Activated naive CD8-positive, alpha-beta T cell treated with anti-CD3 and anti-CD28 coated beads for 36 hours (primary cell): ENCODE results near the gene IQGAP2. TPM values are rescaled to one million over a fixed set of nuclear protein-coding genes. Genes with fewer than 3 reads are reported as not detected.

ENCODE experiments used
- DNase-seq: peaks from one replicate; pipeline ENCODE4 v3.0.0; 2021
- H3K27ac Mint-ChIP-seq: one replicate; pipeline ENCODE4 v1.8.0; 2022; ENCODE audit warnings: mild to moderate bottlenecking, moderate library complexity, mixed read lengths
- H3K27me3 Mint-ChIP-seq: one replicate; pipeline ENCODE4 v1.8.0; 2022; ENCODE audit warnings: mild to moderate bottlenecking, mixed read lengths
- H3K36me3 Mint-ChIP-seq: one replicate; pipeline ENCODE4 v1.8.0; 2021; ENCODE audit warnings: mild to moderate bottlenecking, mixed read lengths
- H3K4me1 Mint-ChIP-seq: one replicate; pipeline ENCODE4 v1.8.0; 2021; ENCODE audit warnings: mixed read lengths
- H3K4me3 Mint-ChIP-seq: one replicate; pipeline ENCODE4 v1.8.0; 2022; ENCODE audit warnings: mild to moderate bottlenecking, moderate library complexity, mixed read lengths
- H3K9me3 Mint-ChIP-seq: one replicate; pipeline ENCODE4 v1.8.0; 2022; ENCODE audit warnings: mixed read lengths
- total RNA-seq, 2 experiments: library from RNA; stranded (reverse); gene quantifications; one replicate each; pipeline ENCODE4 v1.2.3, GENCODE V29; 2021

The IQGAP2 gene
- total RNA-seq, 2 experiments from 2014 or later, result 30.3 to 30.6 TPM

- DNase-seq, result no peak
- no peaks in the 10 kb centered on the region for H3K9me3 Mint-ChIP-seq
- H3K4me3 Mint-ChIP-seq, result no peak overlapping the region
- H3K27ac Mint-ChIP-seq, result no peak overlapping the region
- H3K4me1 Mint-ChIP-seq, result no peaks in the 10 kb centered on the region
- no peaks in the 10 kb centered on the region for H3K36me3 Mint-ChIP-seq
- H3K27me3 Mint-ChIP-seq, result peaks cover 10% of the 10 kb centered on the region
Measured at GRCh38 chr5:76746677-76747076, 343.6 kb downstream of the IQGAP2 start.

- no peaks in the 10 kb centered on the region for H3K4me1 Mint-ChIP-seq
- no peak overlapping the region for H3K4me3 Mint-ChIP-seq
- no peak for DNase-seq
- no peak overlapping the region for H3K27ac Mint-ChIP-seq
- no peaks in the 10 kb centered on the region for H3K36me3 Mint-ChIP-seq
- H3K27me3 Mint-ChIP-seq, result peaks cover 10% of the 10 kb centered on the region
- H3K9me3 Mint-ChIP-seq, result no peaks in the 10 kb centered on the region
Measured at GRCh38 chr5:76747706-76748105, 344.6 kb downstream of the IQGAP2 start.

- no peak overlapping the region for H3K27ac Mint-ChIP-seq
Measured at GRCh38 chr5:76751291-76751690, 348.2 kb downstream of the IQGAP2 start.

GRCh38 chr5:76754668-76755078, 351.6 kb downstream of the IQGAP2 start:
- Mint-ChIP-seq H3K27ac (no peak overlapping the region), H3K36me3 (no peaks in the 10 kb centered on the region), H3K27me3 (no peaks in the 10 kb centered on the region), H3K4me3 (no peak overlapping the region), H3K4me1 (no peaks in the 10 kb centered on the region), H3K9me3 (no peaks in the 10 kb centered on the region)
- no peak for DNase-seq

More at GRCh38 chr5:76751291-76751690, 348.2 kb downstream of the IQGAP2 start:
- no peaks in the 10 kb centered on the region for H3K9me3 Mint-ChIP-seq
- peaks cover 10% of the 10 kb centered on the region for H3K27me3 Mint-ChIP-seq
- no peaks in the 10 kb centered on the region for H3K4me1 Mint-ChIP-seq
- no peak overlapping the region for H3K4me3 Mint-ChIP-seq
- H3K36me3 Mint-ChIP-seq, result no peaks in the 10 kb centered on the region
- no peak for DNase-seq

GRCh38 chr5:76755779-76756637, 352.9 kb downstream of the IQGAP2 start:
- no peaks in the 10 kb centered on the region for H3K27me3 Mint-ChIP-seq
- no peaks in the 10 kb centered on the region for H3K4me1 Mint-ChIP-seq
- H3K27ac Mint-ChIP-seq, result no peak overlapping the region
- no peaks in the 10 kb centered on the region for H3K36me3 Mint-ChIP-seq
- no peaks in the 10 kb centered on the region for H3K9me3 Mint-ChIP-seq
- H3K4me3 Mint-ChIP-seq, result no peak overlapping the region
- no peak for DNase-seq

- no peak for DNase-seq
- no peak overlapping the region for H3K4me3 Mint-ChIP-seq
- H3K27ac Mint-ChIP-seq, result no peak overlapping the region
- no peaks in the 10 kb centered on the region for H3K4me1 Mint-ChIP-seq
- H3K36me3 Mint-ChIP-seq, result no peaks in the 10 kb centered on the region
- H3K27me3 Mint-ChIP-seq, result no peaks in the 10 kb centered on the region
- no peaks in the 10 kb centered on the region for H3K9me3 Mint-ChIP-seq
Measured at GRCh38 chr5:76757049-76757448, 354.0 kb downstream of the IQGAP2 start.

Other genes with a start within 250 kb of the IQGAP2 start
- gene F2RL2, start 220.1 kb downstream of the IQGAP2 start, total RNA-seq, result not detected